NCI-H526 (cell line): Measurements from ENCODE around the gene RAB5B.
A peak's percentile ranks its signal among the peaks of the same experiment; 100 is the strongest.
"Not testable (repeated sequence)": the region's sequence is repeated elsewhere in the genome, so short reads cannot be mapped to it uniquely, and the experiment has no call there.

Experiments
- DNase-seq, 2 experiments: peaks; one replicate each; lab custom pipeline; 2025; lab: John Stamatoyannopoulos, UW

RAB5B gene

GRCh38 chr12:55942055-55942454 lies 31.8 kb upstream of the RAB5B start:
- no peak for DNase-seq

GRCh38 chr12:55942577-55943136 lies 31.2 kb upstream of the RAB5B start:
- DNase-seq: no peak

- DNase-seq: no peak
These were observed 27.3 kb upstream of the RAB5B start for GRCh38 chr12:55946553-55946952.

- DNase-seq: no peak
These were observed 18.5 kb upstream of the RAB5B start for GRCh38 chr12:55955344-55955743.

GRCh38 chr12:55955800-55956508 lies 17.9 kb upstream of the RAB5B start:
- peak in 1 of 2 experiments; percentile 14 for DNase-seq

GRCh38 chr12:55957106-55957859 lies 16.6 kb upstream of the RAB5B start:
- no peak for DNase-seq

GRCh38 chr12:55963760-55964159 lies 10.1 kb upstream of the RAB5B start:
- no peak for DNase-seq

- DNase-seq: no peak
These were observed 8.6 kb upstream of the RAB5B start for GRCh38 chr12:55965240-55965639.

- DNase-seq: peak in 1 of 2 experiments; percentile 40
These were observed 7.9 kb upstream of the RAB5B start, which contains the start of gene PMEL for GRCh38 chr12:55965941-55966407. Gene PMEL, minus strand, starts transcription at chr12:55966042. Its CDS starts 31 bp downstream, at chr12:55966011.

GRCh38 chr12:55966408-55967281 lies 7.2 kb upstream of the RAB5B start, which contains the start of gene CDK2:
Gene CDK2, plus strand, starts transcription at chr12:55966830. Its CDS starts 179 bp downstream, at chr12:55967009.
- DNase-seq: peak; percentile 52 to 92

- no peak for DNase-seq
These were observed 4.5 kb upstream of the RAB5B start for GRCh38 chr12:55969356-55969755.

GRCh38 chr12:55970775-55971174 lies 3.1 kb upstream of the RAB5B start:
- no peak for DNase-seq

- no peak for DNase-seq
These were observed 1.8 kb upstream of the RAB5B start for GRCh38 chr12:55972042-55972441.

GRCh38 chr12:55972456-55972855 lies 1.4 kb upstream of the RAB5B start:
- DNase-seq: no peak

GRCh38 chr12:55972911-55973598 lies 823 bp upstream of the RAB5B start:
- peak in 1 of 2 experiments; percentile 31 for DNase-seq

- peak; percentile 43 to 63 for DNase-seq
These were observed 441 bp downstream of the RAB5B start for GRCh38 chr12:55974308-55974730.

- no peak for DNase-seq
These were observed 4.5 kb downstream of the RAB5B start for GRCh38 chr12:55978393-55978792.

- DNase-seq: no peak
These were observed 5.2 kb downstream of the RAB5B start for GRCh38 chr12:55979069-55979468.

GRCh38 chr12:55981882-55982281 lies 8.0 kb downstream of the RAB5B start:
- not testable (repeated sequence) for DNase-seq

- DNase-seq: no peak
These were observed 8.6 kb downstream of the RAB5B start for GRCh38 chr12:55982319-55982936.
